NCI-H2196 treated with DMSO at 0.1 percent for 48 hours (cell line): ENCODE data around the gene JHY.
A peak's percentile ranks its signal among the peaks of the same experiment; 100 is the strongest.

Source experiments
- DNase-seq: peaks from one replicate; lab custom pipeline; 2025; ENCODE audit not compliant: unreplicated experiment; lab: John Stamatoyannopoulos, UW

The JHY gene

GRCh38 chr11:122937983-122938382 lies 55.4 kb downstream of the JHY start:
- DNase-seq = no peak

- no peak for DNase-seq
These were observed 56.0 kb downstream of the JHY start for GRCh38 chr11:122938557-122938956.

- DNase-seq = no peak
These were observed 68.7 kb downstream of the JHY start for GRCh38 chr11:122951211-122951610.

GRCh38 chr11:122954455-122954854 lies 71.9 kb downstream of the JHY start:
- DNase-seq = no peak

GRCh38 chr11:122963961-122964360 lies 81.4 kb downstream of the JHY start:
- no peak for DNase-seq

- no peak for DNase-seq
These were observed 93.6 kb downstream of the JHY start for GRCh38 chr11:122976061-122976733.

GRCh38 chr11:122976734-122977469 lies 94.3 kb downstream of the JHY start:
- DNase-seq = no peak

GRCh38 chr11:122977470-122978298 lies 95.1 kb downstream of the JHY start:
- DNase-seq = no peak

- no peak for DNase-seq
These were observed 95.7 kb downstream of the JHY start for GRCh38 chr11:122978299-122978620.

- no peak for DNase-seq
These were observed 96.7 kb downstream of the JHY start for GRCh38 chr11:122979103-122979814.

GRCh38 chr11:122979815-122980595 lies 97.4 kb downstream of the JHY start:
- no peak for DNase-seq

- DNase-seq = peak; percentile 28
These were observed 99.1 kb downstream of the JHY start, which contains the start of gene BSX for GRCh38 chr11:122981388-122982264. BSX (minus strand) TSS chr11:122981834; CDS start chr11:122981671, 163 bp downstream.

GRCh38 chr11:122983438-122984185 lies 101.1 kb downstream of the JHY start:
- DNase-seq = peak; percentile 56

GRCh38 chr11:122984186-122985011 lies 101.8 kb downstream of the JHY start:
- peak; percentile 19 for DNase-seq

- no peak for DNase-seq
These were observed 113.0 kb downstream of the JHY start for GRCh38 chr11:122995526-122995925.

- no peak for DNase-seq
These were observed 116.3 kb downstream of the JHY start for GRCh38 chr11:122998727-122999366.

GRCh38 chr11:123000721-123001120 lies 118.2 kb downstream of the JHY start:
- DNase-seq = no peak
